ENCODE data around the gene PLCXD1.
"Not testable (repeated sequence)": the region's sequence is repeated elsewhere in the genome, so short reads cannot be mapped to it uniquely, and the experiment has no call there.

PLCXD1 gene

DNA sequence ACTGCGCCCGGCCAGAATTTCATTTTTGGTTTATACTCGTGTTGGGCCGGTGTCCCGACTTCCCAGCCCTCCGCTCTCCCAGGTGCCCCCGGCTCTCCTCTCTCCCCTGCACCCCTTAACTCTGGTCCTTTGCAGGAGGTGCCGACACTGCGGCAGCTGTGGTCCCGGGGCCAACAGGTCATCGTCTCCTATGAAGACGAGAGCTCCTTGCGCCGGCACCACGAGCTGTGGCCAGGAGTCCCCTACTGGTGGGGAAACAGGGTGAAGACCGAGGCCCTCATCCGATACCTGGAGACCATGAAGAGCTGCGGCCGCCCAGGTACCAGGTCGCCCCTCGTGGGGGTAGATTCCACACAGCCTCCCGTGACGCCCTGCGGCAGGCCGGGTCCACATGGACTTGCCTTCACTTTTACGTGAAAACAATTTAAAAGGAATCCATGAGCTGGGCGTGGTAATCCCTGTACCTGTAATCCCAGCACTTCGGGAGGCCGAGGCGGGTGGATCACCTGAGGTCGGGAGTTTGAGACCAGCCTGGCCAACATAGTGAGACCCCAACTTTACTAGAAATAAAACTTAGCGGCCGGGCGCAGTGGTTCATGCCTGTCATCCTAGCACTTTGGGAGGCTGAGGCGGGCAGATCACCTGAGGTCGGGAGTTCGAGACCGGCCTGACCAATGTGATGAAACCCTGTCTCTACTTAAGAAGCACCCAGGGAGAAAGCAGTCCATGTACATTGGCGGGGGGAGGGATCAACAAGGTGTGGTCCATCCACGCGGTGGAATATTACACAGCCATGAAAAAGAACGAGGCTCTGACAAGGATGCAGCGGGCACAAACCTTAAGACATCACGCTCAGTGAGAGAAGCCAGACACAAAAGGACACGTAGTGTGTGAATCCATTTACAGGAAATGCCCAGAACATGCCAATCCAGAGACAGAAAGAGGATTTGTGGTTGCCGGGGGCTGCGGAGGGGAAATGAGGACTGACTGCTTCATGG lies 12.0 kb downstream of the PLCXD1 start:
- no peak for DNase-seq

DNA sequence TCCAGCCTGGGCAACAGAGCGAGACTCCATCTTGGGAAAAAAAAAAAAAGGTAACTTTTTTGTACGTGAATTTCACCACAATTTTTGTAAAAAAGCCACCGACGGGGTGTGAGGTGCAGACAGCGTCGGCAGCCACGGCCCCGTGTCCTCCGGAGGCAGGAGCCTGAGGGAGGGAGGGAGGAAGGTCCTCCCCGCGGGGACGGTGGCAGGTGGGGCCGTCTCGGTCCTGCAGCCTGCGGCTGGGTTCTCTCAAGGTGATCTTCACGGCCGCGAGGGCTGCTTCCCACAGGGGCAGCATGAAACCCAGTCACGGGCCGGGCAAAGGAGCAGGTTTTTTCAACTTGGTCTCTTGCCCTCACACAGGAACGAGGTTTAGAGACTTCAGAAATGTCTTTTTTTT lies 14.0 kb downstream of the PLCXD1 start:
- DNase-seq: no peak

DNA sequence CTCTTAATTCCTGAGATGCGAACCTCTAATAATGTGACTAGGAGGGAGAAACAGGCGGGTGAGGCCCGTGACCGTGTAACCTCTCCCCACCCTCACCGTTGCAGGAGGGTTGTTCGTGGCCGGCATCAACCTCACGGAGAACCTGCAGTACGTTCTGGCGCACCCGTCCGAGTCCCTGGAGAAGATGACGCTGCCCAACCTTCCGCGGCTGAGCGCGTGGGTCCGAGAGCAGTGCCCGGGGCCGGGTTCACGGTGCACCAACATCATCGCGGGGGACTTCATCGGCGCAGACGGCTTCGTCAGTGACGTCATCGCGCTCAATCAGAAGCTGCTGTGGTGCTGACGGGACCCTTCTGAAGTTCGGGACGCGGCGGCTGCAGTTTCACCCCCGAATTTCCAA lies 17.8 kb downstream of the PLCXD1 start:
- no peak for DNase-seq

DNA sequence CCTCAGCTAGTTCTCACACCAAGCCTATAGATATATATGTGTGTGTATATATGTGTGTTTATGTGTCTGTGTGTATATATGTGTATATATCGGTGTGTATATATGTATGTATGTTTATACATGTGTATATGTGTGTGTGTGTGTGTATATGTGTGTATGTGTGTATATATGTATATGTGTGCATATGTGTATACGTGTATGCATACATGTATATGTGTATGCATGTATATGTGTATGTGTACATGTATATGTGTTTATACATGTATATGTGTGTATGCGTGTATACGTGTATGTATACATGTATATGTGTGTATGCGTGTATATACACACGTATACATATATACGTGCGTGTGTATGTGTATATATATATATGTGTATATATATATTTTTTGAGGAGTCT lies 19.2 kb downstream of the PLCXD1 start:
- DNase-seq: no peak

DNA sequence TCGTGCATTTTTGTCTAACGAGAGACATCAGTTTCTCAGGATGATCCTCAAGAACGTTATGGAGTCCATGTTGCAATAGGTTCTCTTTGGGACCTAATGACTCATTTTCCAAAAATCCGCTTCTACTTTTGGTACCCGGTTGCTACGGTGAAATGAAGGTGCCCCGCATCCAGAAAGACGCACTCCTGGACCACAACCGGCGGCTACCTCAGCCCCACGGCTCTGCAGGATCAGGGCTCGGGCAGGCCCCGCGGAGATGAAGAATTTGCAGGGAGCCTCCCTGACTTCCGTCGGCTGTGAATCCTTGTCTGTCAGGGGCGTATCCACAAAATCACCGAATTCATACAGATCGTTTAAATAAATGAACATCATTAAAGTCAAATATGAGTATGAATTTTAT lies 21.8 kb downstream of the PLCXD1 start:
- no peak for DNase-seq

DNA sequence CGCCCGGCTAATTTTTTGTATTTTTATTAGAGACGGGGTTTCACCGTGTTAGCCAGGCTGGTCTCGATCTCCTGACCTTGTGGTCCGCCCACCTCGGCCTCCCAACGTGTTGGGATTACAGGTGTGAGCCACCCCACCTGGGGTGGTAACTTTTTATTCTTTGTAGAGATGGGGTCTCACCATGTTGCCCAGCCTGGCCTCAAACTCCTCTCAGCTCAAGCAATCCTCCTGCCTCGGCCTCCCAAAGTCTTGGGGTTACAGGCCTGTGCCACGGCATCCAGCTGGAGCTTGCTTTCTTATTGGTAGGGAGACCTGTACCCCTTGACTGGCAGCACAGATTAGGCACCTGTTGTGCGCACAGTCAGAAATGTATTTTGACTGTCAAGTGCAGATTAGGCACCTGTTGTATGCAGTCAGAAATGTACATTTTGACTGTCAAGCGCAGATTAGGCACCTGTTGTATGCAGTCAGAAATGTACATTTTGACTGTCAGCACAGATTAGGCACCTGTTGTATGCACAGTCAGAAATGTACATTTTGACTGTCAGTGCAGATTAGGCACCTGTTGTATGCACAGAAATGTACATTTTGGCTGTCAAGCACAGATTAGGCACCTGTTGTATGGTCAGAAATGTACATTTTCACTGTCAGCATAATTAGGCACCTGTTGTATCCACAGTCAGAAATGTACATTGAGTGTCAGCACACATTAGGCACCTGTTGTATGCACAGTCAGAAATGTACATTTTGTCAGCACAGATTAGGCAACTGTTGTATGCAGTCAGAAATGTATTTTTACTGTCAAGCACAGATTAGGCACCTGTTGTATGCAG lies 24.8 kb downstream of the PLCXD1 start:
- DNase-seq: not testable (repeated sequence)

DNA sequence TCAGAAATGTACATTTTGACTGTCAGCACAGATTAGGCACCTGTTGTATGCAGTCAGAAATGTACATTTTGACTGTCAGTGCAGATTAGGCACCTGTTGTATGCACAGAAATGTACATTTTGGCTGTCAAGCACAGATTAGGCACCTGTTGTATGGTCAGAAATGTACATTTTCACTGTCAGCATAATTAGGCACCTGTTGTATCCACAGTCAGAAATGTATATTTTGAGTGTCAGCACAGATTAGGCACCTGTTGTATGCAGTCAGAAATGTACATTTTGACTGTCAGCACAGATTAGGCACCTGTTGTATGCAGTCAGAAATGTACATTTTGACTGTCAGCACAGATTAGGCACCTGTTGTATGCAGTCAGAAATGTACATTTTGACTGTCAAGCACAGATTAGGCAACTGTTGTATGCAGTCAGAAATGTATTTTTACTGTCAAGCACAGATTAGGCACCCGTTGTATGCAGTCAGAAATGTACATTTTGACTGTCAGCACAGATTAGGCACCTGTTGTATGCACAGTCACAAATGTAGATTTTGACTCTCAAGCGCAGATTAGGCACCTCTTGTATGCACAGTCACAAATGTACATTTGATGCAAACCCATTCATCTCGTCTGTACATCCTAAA lies 25.6 kb downstream of the PLCXD1 start:
- DNase-seq: not testable (repeated sequence)

DNA sequence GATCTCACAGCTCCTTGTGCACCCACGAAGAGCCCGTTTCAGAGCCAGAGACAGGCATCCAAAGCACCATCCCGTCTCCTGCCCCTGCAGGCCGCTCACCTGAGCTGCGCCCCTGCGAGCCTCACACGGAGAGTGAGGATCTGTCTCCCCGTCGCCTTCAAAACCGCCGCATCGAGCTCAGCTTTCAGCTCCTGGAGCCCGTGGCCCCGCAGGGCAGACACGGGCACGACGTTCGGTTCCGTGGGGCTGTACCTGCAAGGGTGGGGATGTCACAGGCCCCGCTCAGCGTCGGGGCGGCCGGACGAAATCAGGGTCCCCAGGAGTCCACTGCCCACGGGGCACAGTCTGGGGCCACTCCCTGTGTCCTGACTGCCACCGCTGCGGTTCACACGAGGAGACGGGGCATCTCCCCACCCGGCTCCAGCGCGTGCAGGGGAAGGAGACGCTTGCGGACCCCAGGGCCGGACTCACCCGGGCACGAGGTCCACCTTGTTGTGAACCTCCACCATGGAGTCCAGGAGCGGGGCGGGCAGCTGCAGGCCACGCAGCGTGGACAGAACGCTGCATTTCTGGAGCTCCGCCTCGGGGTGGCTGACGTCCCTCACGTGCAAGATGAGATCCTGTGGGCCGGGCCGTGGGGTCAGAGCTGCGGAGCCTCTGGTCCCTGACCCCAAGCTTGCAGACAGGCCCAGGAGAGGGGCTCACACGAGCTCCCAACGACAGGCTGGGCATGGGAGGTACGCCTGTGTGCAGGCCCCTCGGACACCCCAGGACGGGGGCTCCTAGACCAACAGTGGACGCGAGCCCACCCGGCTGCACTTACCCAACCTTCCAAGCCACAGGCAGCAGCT lies 26.3 kb downstream of the PLCXD1 start:
- no peak for DNase-seq

DNA sequence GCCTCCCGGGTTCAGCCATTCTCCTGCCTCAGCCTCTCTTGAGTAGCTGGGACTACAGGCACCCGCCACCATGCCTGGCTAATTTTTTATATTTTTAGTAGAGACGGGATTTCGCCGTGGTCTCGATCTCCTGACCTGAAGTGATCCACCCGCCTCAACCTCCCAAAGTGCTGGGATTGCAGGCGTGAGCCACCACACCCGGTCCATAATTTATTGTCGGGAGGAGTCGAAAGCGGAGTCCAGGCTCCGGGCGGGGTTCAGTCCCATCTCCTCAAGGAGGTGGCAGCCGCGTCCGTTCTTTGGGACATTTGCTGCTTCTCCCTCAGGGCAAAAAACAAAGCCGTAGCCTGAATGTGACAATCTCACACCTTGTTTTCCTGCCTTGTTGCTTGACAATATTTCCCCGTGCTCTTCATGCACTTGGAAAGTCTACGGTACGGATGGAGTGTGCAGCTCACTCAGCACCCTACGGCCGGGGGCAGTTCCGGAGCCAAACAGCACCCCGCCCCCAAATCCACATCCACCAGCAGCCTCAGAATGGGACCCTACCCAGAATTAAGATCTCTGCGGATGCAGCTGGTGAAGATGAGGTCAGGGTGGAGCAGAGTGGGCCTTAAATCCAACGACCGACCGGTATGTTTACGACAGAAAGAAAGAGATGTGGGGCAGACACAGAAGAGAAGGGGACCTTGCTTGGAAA lies 27.8 kb downstream of the PLCXD1 start:
- DNase-seq: no peak

DNA sequence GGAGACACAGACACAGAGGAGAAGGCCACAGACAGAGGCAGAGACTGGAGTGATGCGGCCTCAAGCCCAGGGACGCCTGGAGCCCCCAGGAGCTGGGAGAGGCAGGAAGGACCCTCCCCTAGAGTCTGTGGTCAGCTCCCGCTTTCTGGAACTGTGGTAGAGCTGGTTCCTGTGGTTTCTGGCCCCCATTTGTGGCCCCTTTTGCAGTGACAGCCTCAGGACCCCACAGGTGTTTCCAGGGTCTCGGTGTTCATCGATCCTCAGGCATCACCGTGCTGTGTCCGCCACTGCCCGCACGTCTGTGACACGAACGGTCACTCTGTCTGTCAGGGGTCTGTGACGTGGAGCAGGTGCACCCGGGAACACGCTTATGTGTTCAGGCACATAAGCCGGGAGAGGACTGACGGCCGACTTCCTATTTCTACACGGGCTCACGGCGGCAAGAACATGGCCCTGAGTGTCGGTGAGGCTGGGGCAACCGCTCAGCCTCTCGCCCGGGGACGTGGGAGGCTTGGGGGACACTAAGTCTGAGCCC lies 29.5 kb downstream of the PLCXD1 start:
- DNase-seq: no peak

DNA sequence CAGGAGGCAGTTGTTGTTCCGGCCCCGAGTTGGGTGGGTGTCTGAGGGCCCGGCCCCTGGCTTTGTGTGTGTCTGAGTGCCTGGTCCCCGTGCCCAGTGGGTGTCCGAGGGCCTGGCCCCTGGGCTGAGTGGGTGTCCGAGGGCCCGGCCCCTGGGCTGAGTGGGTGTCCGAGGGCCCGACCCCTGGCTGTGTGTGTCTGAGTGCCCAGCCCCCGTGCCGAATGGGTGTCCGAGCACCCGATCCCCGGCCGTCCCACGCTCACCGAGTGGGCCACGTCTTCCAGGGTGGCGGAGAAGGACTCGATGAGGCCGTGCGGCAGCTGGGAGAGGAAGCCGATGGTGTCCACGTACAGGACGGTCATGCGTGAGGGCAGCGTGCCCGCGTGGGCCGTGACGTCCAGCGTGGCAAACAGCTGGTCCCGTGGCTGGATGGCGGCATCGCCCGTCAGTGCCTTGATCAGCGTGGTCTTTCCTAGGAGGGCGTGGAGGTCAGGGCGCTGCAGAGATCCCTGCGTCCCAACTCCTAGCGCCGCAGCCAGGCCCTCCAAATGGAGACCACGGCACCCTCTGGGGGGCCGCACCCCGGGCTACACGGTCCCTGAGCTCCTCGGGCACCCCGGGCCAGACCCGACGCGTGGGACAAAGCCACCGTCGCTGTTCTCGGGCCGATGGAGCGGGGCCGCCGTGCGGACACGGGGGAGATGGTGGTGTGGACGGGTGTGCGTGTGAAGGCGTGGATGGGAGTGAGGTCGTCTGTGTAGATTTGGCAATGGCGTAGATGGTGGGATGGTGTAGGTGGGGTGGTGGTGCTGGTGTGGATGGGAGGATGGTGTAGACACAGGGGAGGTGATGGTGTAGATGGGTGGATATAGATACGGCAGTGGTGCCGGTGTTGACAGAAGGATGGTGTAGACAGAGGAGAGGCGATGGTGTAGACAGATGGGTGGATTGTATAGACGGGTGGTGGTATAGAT lies 30.3 kb downstream of the PLCXD1 start:
- no peak for DNase-seq

DNA sequence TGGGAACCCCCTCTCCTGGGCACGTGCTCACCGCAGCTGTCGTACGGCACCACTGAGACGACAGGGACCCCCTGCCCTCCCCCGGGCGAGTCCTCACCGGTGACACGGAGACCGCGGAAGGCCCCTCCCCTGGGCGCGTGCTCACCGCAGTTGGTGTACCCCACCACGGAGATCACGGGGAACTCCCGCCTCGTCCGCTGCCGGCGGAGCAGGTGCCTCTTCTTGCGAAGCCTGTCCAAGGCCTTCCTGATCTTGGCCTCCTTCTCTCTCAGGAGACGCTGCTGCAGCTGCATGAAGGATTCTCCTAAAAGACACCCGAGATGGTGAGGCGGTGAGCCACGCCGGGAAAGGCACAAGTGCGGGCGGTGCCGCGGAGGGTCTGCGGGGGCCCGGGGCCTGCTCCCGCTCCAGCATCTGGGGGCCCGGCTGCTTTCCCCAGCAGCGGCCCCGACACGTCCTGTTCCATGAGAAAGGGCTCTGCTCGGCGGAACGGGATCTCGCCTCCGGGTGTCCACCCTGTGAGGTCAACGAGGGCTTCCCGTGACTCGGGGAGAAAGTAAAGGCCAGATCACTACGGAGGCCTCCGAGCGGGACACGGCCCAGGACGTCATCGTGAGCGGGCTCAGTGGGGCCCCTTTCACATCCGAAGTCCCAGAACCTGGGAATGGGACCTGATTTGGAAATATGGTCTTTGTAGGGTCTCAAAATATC lies 31.6 kb downstream of the PLCXD1 start:
- no peak for DNase-seq

DNA sequence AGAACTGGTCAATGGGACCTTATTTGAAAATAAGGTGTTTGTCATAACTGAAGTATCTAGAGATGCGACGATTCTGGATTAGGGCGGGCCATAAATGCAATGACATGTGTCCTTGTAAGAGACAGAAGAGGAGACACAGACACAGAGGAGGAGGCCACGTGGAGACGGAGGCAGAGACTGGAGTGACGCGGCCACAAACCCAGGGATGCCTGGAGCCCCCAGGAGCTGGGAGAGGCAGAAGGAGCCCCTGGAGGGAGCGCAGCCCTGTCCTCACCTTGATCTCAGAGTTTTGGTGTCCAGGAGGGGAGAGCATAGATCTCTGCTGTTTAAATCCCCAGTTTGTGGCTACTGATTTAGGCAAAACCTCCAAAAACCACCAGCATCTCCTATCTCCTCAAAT lies 32.4 kb downstream of the PLCXD1 start:
- no peak for DNase-seq

DNA sequence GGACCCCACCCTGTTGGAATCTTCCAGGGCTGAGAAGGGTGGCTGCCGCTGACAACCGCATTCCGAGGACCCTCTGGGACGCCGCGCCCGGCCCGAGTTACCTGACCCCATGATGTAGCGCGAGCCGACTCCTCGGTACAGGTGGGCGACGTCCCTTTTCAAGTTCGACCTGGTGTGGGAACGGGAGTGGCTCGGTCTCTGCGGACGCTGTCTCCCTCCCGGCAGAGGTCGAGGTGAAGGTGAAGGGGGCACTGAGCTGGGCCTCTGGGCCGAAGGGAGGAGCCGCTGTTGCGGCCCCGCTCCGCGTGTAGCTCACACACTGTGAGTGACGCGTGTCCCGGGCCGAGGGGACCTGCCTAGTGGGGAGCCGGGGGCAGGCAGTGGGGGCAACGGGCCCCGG lies 32.9 kb downstream of the PLCXD1 start:
- DNase-seq: no peak

DNA sequence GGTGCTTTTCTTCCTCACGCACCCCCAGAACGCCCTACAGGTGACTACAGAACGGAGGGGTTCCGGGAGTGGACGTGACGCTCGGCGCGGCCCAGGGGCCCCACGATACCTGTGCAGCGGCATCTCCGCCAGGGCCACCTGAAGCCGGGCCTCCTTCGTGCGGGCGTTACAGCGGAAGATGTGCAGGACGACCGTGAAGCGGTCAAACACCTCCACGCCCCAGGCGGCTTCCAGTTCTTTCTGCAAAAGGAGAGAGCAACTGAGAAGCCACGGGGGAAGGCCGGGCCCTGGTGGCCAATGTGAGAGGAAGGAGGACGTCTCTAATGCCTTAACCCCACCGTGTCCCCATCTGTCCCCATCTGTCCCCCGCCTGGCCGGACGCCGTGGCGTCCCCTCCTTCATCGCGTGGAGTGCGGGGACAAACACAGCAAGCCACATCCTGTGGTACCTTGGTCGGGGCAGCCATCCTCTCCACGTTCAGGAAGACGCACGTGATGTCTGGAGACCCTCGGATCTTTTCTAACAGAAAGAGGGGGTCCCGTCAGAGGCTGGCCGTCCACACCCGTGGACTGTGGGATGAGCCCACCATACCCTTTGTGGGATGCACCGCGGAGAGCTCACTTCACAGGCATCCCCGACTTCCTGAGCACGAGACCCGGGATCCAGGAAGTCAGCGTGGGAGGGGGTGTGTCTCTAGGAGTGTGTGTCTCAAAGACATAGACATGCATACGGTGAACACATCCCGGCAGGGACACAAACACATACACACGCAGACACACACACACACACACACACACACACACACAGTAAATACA lies 33.8 kb downstream of the PLCXD1 start:
- DNase-seq: no peak

DNA sequence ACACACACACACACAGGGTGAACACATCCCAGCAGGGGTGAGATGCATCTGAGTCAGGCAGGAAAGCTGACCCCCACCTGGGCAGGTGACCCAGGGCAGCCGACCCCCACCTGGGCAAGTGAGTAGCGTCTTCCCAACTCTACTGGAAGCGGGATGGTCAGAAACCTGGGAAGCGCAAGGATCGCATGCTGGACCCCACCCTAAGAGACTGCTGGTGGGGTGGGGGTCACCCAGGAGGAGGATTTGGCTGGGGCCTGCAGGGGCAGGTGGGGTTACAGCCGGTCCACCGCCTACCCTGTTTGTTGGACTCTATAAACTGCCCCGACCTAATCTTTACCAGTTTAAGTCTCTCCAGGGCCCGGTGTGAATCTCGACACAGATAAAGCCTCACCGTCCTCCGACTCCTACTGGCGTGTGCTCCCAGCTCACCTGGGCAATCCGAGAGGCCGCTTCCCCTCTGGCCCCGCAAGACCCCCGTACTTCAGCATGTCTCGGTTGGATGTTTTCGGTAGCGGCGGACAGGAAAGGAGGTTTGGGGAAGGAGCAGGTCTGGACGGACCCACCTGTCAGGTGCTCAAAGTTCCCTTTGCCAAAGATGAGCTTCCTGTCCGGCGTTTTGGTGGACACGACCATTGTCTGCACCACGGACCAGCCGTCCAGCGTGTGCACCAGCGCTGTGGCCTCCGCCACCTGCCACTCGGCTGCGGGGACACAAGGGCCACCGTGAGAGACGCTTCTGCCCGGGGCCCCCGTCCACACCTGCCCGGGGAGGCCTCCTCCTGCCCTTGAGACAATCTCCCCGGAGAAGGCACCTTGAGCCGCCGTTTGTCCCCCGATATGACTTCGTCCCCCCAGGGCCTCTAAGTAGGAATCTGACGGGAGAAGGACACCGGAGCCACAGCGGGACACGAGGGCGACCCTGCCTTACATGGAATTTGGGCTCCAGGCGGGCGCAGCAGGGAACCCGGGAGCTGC lies 35.5 kb downstream of the PLCXD1 start:
- no peak for DNase-seq

DNA sequence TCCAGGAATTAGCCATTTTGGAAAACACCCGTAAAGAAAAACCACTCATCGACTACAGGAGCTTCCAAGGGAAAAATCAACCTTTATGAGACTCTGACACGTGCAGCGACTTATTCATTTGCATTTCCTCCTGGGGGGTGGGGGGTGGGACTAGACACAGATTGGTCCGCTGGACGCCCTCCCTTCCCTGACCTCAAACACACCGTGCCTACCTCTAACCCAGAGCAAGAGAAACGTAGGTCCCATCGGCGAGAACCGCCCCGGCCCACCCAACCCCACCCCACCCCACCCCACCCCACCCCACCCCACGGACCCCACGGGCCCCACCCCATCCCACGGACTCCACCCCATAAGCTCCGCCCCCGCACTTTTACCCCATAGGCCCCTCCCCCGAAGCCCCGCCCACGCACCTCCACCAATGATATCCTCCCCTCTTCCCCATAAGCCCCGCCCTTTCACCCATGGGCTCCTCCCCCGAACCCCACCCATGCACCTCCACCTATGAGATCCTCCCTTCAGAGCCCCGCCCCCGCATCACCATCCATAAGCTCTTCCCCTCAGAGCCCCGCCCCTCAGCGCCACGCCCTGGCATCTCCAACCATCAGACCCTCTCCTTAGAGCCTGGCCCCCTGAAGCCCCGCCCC lies 36.4 kb downstream of the PLCXD1 start:
- no peak for DNase-seq
